GM18498 (cell line): ENCODE measurements around the gene NCR3LG1.

Experiments used
- ATAC-seq: cut with Tn5 transposase; IDR thresholded peaks from one replicate; pipeline ENCODE4 v1.9.1; 2021; ENCODE audit warnings: mild to moderate bottlenecking, moderate library complexity; ENCODE audit not compliant: unreplicated experiment

Gene NCR3LG1

GRCh38 chr11:17351510-17352176, at the start of gene NCR3LG1:
NCR3LG1 (plus strand) TSS chr11:17351800; CDS start chr11:17351970, 170 bp downstream.
- ATAC-seq = peak; percentile 38

GRCh38 chr11:17313349-17314231, 38.0 kb upstream of the NCR3LG1 start:
- ATAC-seq = no peak

- ATAC-seq = no peak
Observed at GRCh38 chr11:17314232-17314547, 37.4 kb upstream of the NCR3LG1 start.

- no peak for ATAC-seq
Observed at GRCh38 chr11:17314904-17315426, 36.6 kb upstream of the NCR3LG1 start.

GRCh38 chr11:17328871-17329494, 22.6 kb upstream of the NCR3LG1 start:
- no peak for ATAC-seq

GRCh38 chr11:17331669-17332068, 19.9 kb upstream of the NCR3LG1 start:
- ATAC-seq = no peak

- no peak for ATAC-seq
Observed at GRCh38 chr11:17333799-17334586, 17.6 kb upstream of the NCR3LG1 start.

- ATAC-seq = no peak
Observed at GRCh38 chr11:17343257-17343656, 8.3 kb upstream of the NCR3LG1 start.

- no peak for ATAC-seq
Observed at GRCh38 chr11:17343907-17344306, 7.7 kb upstream of the NCR3LG1 start.

GRCh38 chr11:17347676-17348075, 3.9 kb upstream of the NCR3LG1 start:
- ATAC-seq = no peak

- no peak for ATAC-seq
Observed at GRCh38 chr11:17350455-17351171, 987 bp upstream of the NCR3LG1 start.

GRCh38 chr11:17351172-17351509, 459 bp upstream of the NCR3LG1 start:
- no peak for ATAC-seq

GRCh38 chr11:17352950-17353820, 1.6 kb downstream of the NCR3LG1 start:
- peak; percentile 53 for ATAC-seq

- no peak for ATAC-seq
Observed at GRCh38 chr11:17353821-17354600, 2.4 kb downstream of the NCR3LG1 start.

GRCh38 chr11:17354601-17354991, 3.0 kb downstream of the NCR3LG1 start:
- ATAC-seq = peak; percentile 43

- no peak for ATAC-seq
Observed at GRCh38 chr11:17366495-17366894, 14.9 kb downstream of the NCR3LG1 start.

- no peak for ATAC-seq
Observed at GRCh38 chr11:17368551-17368950, 17.0 kb downstream of the NCR3LG1 start.

GRCh38 chr11:17369094-17369493, 17.5 kb downstream of the NCR3LG1 start:
- ATAC-seq = no peak
